ENCODE measurements around the gene BCAR1.
"Not testable (repeated sequence)": the region's sequence is repeated elsewhere in the genome, so short reads cannot be mapped to it uniquely, and the experiment has no call there.

The BCAR1 gene

DNA sequence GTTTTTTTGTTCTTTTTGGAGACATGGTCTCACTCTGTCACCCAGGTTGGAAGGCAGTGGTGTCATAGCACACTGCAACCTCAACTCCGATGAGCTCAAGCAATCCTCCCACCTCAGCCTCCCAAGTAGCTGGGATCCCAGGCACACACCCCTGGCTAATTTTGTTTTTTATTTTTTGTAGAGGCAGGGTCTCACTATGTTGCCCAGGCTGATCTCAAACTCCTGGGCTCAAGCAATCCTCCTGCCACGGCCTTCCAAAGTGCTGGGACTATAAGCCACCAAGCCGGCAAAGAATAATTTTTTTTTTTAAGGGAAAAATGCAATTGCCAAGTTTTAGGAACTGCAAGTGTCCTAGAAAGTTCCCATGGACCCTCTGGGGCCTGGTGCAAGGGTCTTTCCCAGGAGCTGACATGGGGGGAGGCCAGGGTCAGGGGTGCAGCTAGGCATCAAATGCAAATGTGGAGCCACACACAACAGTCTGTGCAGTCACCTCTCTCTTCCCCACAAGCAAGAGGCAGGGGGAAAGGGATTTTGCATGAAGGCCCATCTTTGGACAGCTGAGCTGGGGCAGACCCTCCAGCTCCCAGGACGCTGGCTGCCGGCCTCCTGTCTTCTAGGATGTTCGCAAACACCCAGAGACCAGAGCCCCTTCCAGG is 20.1 kb upstream of the BCAR1 start:
- DNase-seq: no peak

DNA sequence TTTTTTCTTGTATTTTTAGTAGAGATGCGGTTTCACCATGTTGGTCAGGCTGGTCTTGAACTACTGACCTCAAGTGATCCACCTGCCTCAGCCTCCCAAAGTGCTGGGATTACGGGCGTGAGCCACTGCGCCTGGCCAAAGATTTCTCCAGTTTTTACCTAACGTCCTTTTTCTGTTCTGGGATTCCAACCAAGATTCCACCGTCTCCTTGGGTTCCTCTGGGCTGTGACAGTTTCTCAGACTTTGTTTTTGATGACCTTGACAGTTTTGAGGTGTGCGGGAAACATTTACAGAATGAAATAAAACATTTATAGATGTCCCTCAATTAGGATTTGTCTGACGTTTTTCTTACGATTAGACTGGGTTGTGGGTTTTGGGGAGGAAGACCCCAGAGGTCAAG is 17.9 kb upstream of the BCAR1 start:
- DNase-seq: not testable (repeated sequence)

GRCh38 chr16:75267631-75268264 is 16.3 kb upstream of the BCAR1 start:
- DNase-seq: no peak

- DNase-seq: no peak
Measured at GRCh38 chr16:75266738-75267630, 15.6 kb upstream of the BCAR1 start.

- DNase-seq: no peak
Measured at GRCh38 chr16:75265911-75266701, 14.7 kb upstream of the BCAR1 start.

DNA sequence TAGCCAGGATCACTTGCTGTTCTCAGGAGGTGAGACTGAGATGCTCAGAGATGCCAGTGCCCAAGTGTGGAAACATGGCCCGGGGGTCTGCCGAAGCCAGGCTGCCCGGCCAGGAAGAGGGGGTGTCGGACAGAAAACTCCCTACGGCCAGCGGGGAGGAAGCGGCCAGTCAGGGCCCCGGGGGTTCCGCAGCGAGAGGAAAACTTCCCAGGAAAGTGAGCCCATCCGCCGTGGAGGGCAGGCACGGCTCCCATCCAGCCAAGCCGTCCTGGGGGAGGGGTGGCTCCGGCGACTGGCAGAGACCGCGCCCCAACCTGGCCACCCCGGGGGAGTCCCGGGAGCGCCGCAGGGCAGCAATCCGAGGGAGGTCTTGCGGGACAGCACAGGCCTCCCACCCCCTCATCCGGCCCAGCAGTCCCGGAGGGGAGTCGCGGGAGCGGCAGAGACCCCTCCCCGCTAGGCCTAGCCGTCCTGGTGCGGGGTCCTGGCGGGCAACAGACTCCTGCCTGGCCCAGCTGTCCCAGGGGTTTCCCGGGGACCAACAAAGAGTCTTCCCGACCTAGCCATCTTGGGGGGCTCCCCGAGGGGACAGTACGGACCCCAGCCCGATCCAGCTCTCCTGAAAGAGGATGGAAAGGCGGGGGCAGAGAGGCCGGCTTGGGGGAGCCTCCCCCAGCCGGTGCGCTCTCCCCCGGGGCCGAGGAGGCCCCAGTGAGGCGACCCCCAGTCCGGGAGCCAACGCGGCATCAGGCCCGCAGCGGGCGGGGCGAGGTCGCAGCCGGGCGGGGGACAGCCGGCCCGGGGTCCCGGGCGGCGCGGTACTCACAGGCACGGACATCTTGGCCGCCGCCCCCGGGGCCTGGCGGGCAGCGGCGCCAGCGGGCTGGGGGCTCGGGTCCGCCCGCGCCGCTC is 13.8 kb upstream of the BCAR1 start:
- no peak for DNase-seq

- DNase-seq: no peak
Measured at GRCh38 chr16:75264457-75264998, 13.1 kb upstream of the BCAR1 start.

- no peak for DNase-seq
Measured at GRCh38 chr16:75263963-75264445, 12.6 kb upstream of the BCAR1 start.

GRCh38 chr16:75263291-75263962 is 12.0 kb upstream of the BCAR1 start:
- DNase-seq: no peak

GRCh38 chr16:75262800-75263127 is 11.3 kb upstream of the BCAR1 start:
- DNase-seq: no peak

DNA sequence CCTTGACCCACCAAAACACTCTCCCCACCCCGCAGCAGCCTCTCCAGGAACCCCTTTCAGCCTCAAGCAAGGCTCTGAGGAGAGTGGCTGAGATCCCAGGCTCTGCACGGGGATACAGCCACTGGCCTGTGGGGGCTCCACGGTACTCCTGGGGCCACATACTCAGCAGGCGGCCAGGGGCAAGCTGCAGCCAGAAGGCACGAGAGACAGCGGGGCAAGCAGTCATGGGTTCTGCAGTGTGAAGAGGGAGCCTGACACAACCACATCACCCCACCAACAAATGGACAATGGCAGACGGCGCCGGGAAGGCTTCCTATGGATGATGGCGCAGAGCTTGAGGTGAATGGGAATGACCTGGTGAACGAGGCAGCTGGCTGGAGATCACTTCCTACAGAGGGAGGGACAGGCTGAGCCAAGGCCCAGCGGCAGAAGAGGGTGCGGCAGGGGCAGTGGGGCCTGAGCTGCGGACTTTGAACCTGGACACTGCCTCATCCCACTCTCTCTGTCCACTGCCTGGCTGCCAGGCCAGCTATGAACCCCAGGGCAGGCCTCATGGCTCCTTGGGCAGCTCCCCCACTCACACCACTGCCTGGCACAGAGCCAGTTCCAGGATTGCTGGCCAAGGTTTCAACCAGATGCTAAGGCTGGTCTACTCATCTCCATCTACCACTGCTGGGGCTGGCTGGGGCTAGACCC is 10.8 kb upstream of the BCAR1 start:
- DNase-seq: no peak

- DNase-seq: no peak
Measured at GRCh38 chr16:75261590-75262078, 10.2 kb upstream of the BCAR1 start.

GRCh38 chr16:75260851-75261589 is 9.6 kb upstream of the BCAR1 start:
- no peak for DNase-seq

DNA sequence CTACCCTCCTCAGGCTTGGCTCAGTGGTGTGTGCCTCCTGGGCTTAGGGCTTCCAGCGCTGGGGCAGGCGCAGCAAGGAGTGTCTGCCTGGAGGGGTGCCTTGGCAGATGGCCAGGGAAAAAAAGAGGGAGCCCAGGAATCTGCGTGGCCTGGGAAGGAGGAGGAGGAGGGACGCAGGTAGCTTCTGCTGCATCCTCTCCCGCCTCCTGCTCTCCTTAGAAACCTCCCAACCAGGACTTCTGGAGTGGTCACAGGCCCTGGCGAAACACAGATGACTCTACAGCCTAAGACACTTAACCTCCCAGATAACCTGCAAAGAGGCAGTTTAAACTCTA is 7.3 kb upstream of the BCAR1 start:
- no peak for DNase-seq

GRCh38 chr16:75257886-75258806 is 6.7 kb upstream of the BCAR1 start:
- DNase-seq: no peak

DNA sequence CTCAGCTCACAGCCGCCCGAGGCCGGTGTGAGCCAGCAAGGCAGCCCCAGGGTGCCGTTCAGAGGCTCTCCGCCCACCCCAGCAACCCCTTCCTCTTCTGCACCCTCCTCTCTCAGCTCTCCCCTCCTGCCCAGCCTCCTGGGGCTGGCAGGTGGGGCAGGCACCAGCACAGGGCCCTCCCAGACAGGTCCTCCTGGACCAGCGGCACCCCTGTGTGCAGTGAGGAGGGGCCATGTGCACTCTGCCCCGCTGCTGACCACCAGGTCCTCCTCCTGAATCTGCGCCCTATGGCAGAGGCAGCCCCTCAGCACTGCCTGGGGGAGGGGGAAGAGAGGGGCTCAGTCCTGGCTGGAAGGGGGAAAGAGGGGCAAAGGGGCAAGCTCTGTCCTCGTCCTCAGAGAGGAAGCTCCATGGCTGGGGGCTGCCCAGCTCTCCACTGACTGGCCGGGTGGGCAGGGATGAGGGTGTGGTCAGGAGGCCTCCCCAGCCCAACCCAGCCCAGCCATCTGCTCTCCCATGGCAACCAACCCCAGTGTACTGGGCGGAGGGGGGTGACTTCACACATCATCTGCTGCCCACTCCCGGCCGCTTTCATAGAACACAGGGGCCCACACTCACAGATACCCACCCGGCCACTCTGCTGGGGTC is 5.4 kb upstream of the BCAR1 start:
- DNase-seq: no peak

- no peak for DNase-seq
Measured at GRCh38 chr16:75256059-75256571, 4.7 kb upstream of the BCAR1 start.

DNA sequence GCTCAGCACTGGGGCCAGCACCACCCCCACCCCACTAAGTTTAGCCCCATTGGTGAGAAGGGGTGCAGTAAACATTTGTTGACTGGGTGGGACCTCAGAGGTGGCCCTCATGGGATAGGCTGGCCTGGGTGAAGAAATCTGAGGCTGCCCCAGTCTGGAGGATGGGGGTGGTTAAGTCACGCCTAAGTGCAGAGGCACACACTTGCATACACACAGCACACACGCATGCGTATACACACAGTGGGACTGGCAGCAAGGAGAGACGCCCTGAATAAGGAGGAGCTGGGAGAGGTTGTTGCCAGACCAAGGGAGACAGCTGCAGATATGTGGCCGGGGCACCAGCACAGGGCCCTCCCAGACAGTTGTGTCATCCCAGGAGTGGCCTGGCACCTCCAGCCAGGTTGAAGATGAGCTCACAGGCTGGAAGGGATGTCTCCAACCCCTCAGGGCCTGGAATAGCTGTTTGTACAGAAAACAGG is 3.0 kb upstream of the BCAR1 start:
- no peak for DNase-seq

Data from GDM1 (cell line).